Measurements from ENCODE around the gene ABHD16B. TPM values are rescaled to one million over a fixed set of nuclear protein-coding genes. Genes with fewer than 3 reads are reported as not detected.
"Not testable (repeated sequence)": the region's sequence is repeated elsewhere in the genome, so short reads cannot be mapped to it uniquely, and the experiment has no call there.

The ABHD16B gene
- total RNA-seq, 1 experiment from 2014 or later = not detected

DNA sequence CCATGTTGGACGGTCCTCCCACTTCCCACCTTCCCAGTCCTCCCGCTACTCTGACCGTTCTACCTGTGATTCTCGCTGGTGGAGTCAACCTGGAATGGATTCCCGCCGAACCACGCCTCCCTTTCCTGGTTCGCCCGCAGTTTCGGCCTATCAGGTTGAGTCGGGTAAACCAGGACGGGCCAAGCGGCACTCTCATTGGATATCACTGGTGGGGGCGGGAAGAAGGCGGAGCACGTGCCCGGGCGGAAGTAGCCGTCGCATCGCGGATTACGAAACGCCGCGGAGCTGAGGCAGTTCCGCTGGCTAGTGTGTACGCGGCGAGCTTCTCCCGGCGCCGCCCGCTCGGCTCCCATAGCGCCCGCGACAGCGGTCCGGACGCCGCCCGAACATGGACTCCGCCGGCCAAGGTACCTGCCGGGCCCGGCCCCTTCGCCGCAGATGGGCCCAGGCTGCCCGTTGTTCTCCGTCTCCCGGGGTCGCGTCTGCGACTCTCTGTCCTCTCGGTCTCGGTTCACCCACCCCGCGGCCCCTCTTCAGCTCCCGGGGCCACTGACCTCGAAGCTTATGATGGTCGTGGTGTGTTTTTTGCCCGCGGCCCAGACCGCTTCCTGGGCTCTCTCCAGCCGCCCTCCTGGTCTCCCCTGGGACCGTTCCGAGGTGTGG lies 3.8 kb downstream of the ABHD16B start, which contains the start of gene TPD52L2:
TPD52L2 (plus strand) TSS at position 293 of the 663 bp plus-strand sequence; CDS start at position 389, 96 bp downstream.
- H3K27me3 ChIP-seq (ENCODE audit: low read length) = no peaks in the 10 kb centered on the region
- POLR2A ChIA-PET (ENCODE audit: unreplicated experiment) = interaction anchor here (0.5 to 1.6 kb wide), 11 partner anchors 9 to 344 kb away, joined by 3 to 12 read pairs (median 4); partner anchors contain the start of gene PPDPF
- TF ChIP-seq CTCF (conservative IDR thresholded peaks at IDR 0.05; ENCODE audit: low read depth, low read length) (no peak), EZH2phosphoT487 (IDR thresholded peaks at IDR 0.05; ENCODE audit: borderline replicate concordance, low read length) (no peak), EZH2 (IDR thresholded peaks at IDR 0.05; ENCODE audit: low read length, unreplicated experiment) (no peak)
- peak within 1 kb of the TSS; percentile 97 for H3K9ac ChIP-seq (ENCODE audit: low read length)
- CTCF ChIA-PET = interaction anchor here (0.5 to 1.9 kb wide), 5 partner anchors 37 to 1071 kb away, joined by 3 to 8 read pairs (median 3); partner anchors contain the start of gene PTK6
- DNase-seq (peak; percentile 99), ATAC-seq (peak; percentile 86)
- peaks cover 10% of the 10 kb centered on the region for H3K4me1 ChIP-seq (ENCODE audit: insufficient read depth, low read length)
- no peaks in the 10 kb centered on the region for H3K9me3 ChIP-seq (ENCODE audit: low read length)
- no TSS peak for BruUV-seq (replicated peaks)
- peak within 1 kb of the TSS; percentile 77 for H3K27ac ChIP-seq (ENCODE audit: low read length)
- peak within 1 kb of the TSS; percentile 39 for H2AFZ ChIP-seq (ENCODE audit: low read length)
- peaks cover 68% of the 10 kb centered on the region for H3K79me2 ChIP-seq (ENCODE audit: low read length)
- H3F3A ChIP-seq (ENCODE audit: low read length, unreplicated experiment) = peaks cover 6% of the 10 kb centered on the region
- intact Hi-C loops (cut with micrococcal nuclease) = loop anchor here (1.0 to 2.0 kb wide), 3 partner anchors 8 to 46 kb away; partner anchors contain the start of gene DNAJC5
- H3K36me3 ChIP-seq (ENCODE audit: low read depth, low read length) = peaks cover 25% of the 10 kb centered on the region; the same call in 1 of the 2 replicates
- peak within 1 kb of the TSS; percentile 96 for H3K4me2 ChIP-seq (ENCODE audit: low read length)
- H3K9me2 ChIP-seq (replicated peaks; ENCODE audit: low read length) = no peaks in the 10 kb centered on the region
- H3K4me3 ChIP-seq (ENCODE audit: low read length) = peak within 1 kb of the TSS; percentile 90
- H4K20me1 ChIP-seq (ENCODE audit: low read length) = peaks cover 10% of the 10 kb centered on the region; the same call in 1 of the 2 replicates

- CTCF ChIA-PET = not testable (repeated sequence)
Measured at GRCh38 chr20:63867042-63867441, 5.7 kb downstream of the ABHD16B start.

GRCh38 chr20:63868264-63868663 lies 7.0 kb downstream of the ABHD16B start:
- Histone ChIP-seq H2AFZ (ENCODE audit: low read length) (no peak overlapping the region), H3K27ac (ENCODE audit: low read length) (no peak overlapping the region), H3K9ac (ENCODE audit: low read length) (no peak overlapping the region), H4K20me1 (ENCODE audit: low read length) (peaks cover 10% of the 10 kb centered on the region; the same call in 1 of the 2 replicates), H3K36me3 (ENCODE audit: low read depth, low read length) (peaks cover 24% of the 10 kb centered on the region; the same call in 1 of the 2 replicates), H3K27me3 (ENCODE audit: low read length) (no peaks in the 10 kb centered on the region), H3K9me3 (ENCODE audit: low read length) (no peaks in the 10 kb centered on the region), H3F3A (ENCODE audit: low read length, unreplicated experiment) (peaks cover 6% of the 10 kb centered on the region), H3K9me2 (replicated peaks; ENCODE audit: low read length) (no peaks in the 10 kb centered on the region), H3K4me1 (ENCODE audit: insufficient read depth, low read length) (peaks cover 17% of the 10 kb centered on the region), H3K4me2 (ENCODE audit: low read length) (no peak overlapping the region), H3K79me2 (ENCODE audit: low read length) (peaks cover 83% of the 10 kb centered on the region), H3K4me3 (ENCODE audit: low read length) (no peak overlapping the region)
- no peak for TF ChIP-seq EZH2 (IDR thresholded peaks at IDR 0.05; ENCODE audit: low read length, unreplicated experiment)
- no peak for TF ChIP-seq EZH2phosphoT487 (IDR thresholded peaks at IDR 0.05; ENCODE audit: borderline replicate concordance, low read length)
- TF ChIP-seq CTCF (conservative IDR thresholded peaks at IDR 0.05; ENCODE audit: low read depth, low read length) = no peak
- no peak for DNase-seq
- ChIA-PET POLR2A (ENCODE audit: unreplicated experiment) (no interaction called here), CTCF (no interaction called here)
- BruUV-seq (replicated peaks) = TSS peak; percentile 8
- no peak for ATAC-seq
- intact Hi-C loops (cut with micrococcal nuclease) = no loop called here

More at GRCh38 chr20:63867042-63867441, 5.7 kb downstream of the ABHD16B start:
- H3K9ac ChIP-seq (ENCODE audit: low read length); H3K27ac ChIP-seq (ENCODE audit: low read length); H2AFZ ChIP-seq (ENCODE audit: low read length); H3K9me2 ChIP-seq (replicated peaks; ENCODE audit: low read length); BruUV-seq (replicated peaks); H3K4me1 ChIP-seq (ENCODE audit: insufficient read depth, low read length); ATAC-seq; intact Hi-C loops (cut with micrococcal nuclease); H3K9me3 ChIP-seq (ENCODE audit: low read length); DNase-seq; H3F3A ChIP-seq (ENCODE audit: low read length, unreplicated experiment); H3K27me3 ChIP-seq (ENCODE audit: low read length): not testable (repeated sequence)
- Histone ChIP-seq H3K4me3 (ENCODE audit: low read length) (peak overlapping the region; percentile 90), H4K20me1 (ENCODE audit: low read length) (peaks cover 10% of the 10 kb centered on the region; the same call in 1 of the 2 replicates), H3K36me3 (ENCODE audit: low read depth, low read length) (peaks cover 30% of the 10 kb centered on the region; the same call in 1 of the 2 replicates), H3K79me2 (ENCODE audit: low read length) (peaks cover 83% of the 10 kb centered on the region), H3K4me2 (ENCODE audit: low read length) (peak overlapping the region; percentile 82)
- POLR2A ChIA-PET (ENCODE audit: unreplicated experiment) = interaction anchor here (0.6 kb wide), 1 partner anchor 66 kb away, joined by 4 read pairs; no protein-coding TSS in a partner anchor
